GM19043 (cell line): ENCODE data around the gene TM2D3.

Experiments
- ATAC-seq: cut with Tn5 transposase; IDR thresholded peaks from one replicate; pipeline ENCODE4 v1.9.1; 2021; ENCODE audit warnings: low read depth; ENCODE audit not compliant: unreplicated experiment

TM2D3 gene

GRCh38 chr15:101652098-101652785 lies at the start of gene TM2D3:
TSS of gene TM2D3 (minus strand) at chr15:101652381. CDS start at chr15:101652361, 20 bp downstream.
- ATAC-seq = peak; percentile 85

GRCh38 chr15:101698314-101698713 lies 46.1 kb upstream of the TM2D3 start:
- ATAC-seq = no peak

- ATAC-seq = no peak
Observed at GRCh38 chr15:101697488-101697887, 45.3 kb upstream of the TM2D3 start.

- no peak for ATAC-seq
Observed at GRCh38 chr15:101696829-101697228, 44.6 kb upstream of the TM2D3 start.

- ATAC-seq = no peak
Observed at GRCh38 chr15:101694261-101694660, 42.1 kb upstream of the TM2D3 start.

- ATAC-seq = no peak
Observed at GRCh38 chr15:101692801-101693598, 40.8 kb upstream of the TM2D3 start.

- ATAC-seq = no peak
Observed at GRCh38 chr15:101689901-101690300, 37.7 kb upstream of the TM2D3 start.

GRCh38 chr15:101686718-101687117 lies 34.5 kb upstream of the TM2D3 start:
- ATAC-seq = no peak

- no peak for ATAC-seq
Observed at GRCh38 chr15:101684877-101685276, 32.7 kb upstream of the TM2D3 start.

GRCh38 chr15:101684384-101684783 lies 32.2 kb upstream of the TM2D3 start:
- no peak for ATAC-seq

- ATAC-seq = no peak
Observed at GRCh38 chr15:101679806-101680205, 27.6 kb upstream of the TM2D3 start.

- no peak for ATAC-seq
Observed at GRCh38 chr15:101676921-101677329, 24.7 kb upstream of the TM2D3 start.

GRCh38 chr15:101675796-101676582 lies 23.8 kb upstream of the TM2D3 start:
- no peak for ATAC-seq

- no peak for ATAC-seq
Observed at GRCh38 chr15:101675015-101675414, 22.8 kb upstream of the TM2D3 start.

- no peak for ATAC-seq
Observed at GRCh38 chr15:101672298-101672697, 20.1 kb upstream of the TM2D3 start.

- ATAC-seq = no peak
Observed at GRCh38 chr15:101669744-101670143, 17.6 kb upstream of the TM2D3 start.

GRCh38 chr15:101667881-101668280 lies 15.7 kb upstream of the TM2D3 start:
- ATAC-seq = no peak

- no peak for ATAC-seq
Observed at GRCh38 chr15:101664303-101664913, 12.2 kb upstream of the TM2D3 start.

GRCh38 chr15:101662203-101662602 lies 10.0 kb upstream of the TM2D3 start:
- ATAC-seq = no peak

GRCh38 chr15:101660005-101660404 lies 7.8 kb upstream of the TM2D3 start:
- no peak for ATAC-seq
